ENCODE data around the gene ESF1.

DNA sequence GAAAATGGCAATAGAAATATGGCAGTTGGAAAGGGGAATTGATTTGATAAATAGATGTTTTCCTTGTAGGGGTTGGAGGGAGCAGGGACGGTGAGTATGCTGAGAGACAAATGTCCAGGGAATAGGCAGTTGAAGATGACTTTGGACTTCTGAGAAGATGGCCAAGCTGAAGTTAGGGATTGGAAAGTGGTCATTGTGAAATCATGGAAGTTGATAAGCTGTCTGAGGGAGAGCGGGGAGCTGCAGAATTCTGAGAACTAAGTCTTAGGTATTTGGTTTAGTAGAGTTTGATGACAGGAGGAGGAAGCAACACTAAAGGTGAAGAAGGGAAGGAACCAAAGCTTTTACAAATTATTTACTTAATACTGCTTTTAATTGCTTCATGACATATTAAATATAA, 15.3 kb upstream of the ESF1 start:
- TF ChIP-seq, protein P1, sequence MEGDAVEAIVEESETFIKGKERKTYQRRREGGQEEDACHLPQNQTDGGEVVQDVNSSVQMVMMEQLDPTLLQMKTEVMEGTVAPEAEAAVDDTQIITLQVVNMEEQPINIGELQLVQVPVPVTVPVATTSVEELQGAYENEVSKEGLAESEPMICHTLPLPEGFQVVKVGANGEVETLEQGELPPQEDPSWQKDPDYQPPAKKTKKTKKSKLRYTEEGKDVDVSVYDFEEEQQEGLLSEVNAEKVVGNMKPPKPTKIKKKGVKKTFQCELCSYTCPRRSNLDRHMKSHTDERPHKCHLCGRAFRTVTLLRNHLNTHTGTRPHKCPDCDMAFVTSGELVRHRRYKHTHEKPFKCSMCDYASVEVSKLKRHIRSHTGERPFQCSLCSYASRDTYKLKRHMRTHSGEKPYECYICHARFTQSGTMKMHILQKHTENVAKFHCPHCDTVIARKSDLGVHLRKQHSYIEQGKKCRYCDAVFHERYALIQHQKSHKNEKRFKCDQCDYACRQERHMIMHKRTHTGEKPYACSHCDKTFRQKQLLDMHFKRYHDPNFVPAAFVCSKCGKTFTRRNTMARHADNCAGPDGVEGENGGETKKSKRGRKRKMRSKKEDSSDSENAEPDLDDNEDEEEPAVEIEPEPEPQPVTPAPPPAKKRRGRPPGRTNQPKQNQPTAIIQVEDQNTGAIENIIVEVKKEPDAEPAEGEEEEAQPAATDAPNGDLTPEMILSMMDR (IDR thresholded peaks at IDR 0.05) = no peak
- TF ChIP-seq ZFX (IDR thresholded peaks at IDR 0.05; ENCODE audit: borderline replicate concordance) = no peak
